ENCODE data around the gene STRA6.

GRCh38 chr15:74168711-74169126, 33.9 kb downstream of the STRA6 start:
- TF ChIP-seq POLR2A (IDR thresholded peaks at IDR 0.05) (no peak), CTCF (IDR thresholded peaks at IDR 0.05) (no peak)

All from prostate gland (tissue), 2 donors.